Trophoblast cell (in vitro differentiated cells and primary cell): ENCODE results near the gene COL1A2.

ENCODE experiments used
- DNase-seq, 2 donors: peaks; one replicate each; pipeline ENCODE4 v3.0.0-alpha.2; 2016
- H2AFZ ChIP-seq: 2 replicates; pipeline ENCODE4 v1.6.1; 2013; ENCODE audit warnings: low read length, moderate library complexity, mild to moderate bottlenecking; ENCODE audit not compliant: insufficient read depth, poor library complexity
- H2AK5ac ChIP-seq: 2 replicates; pipeline ENCODE4 v1.6.1; 2013; ENCODE audit warnings: mild to moderate bottlenecking, low read length
- H2BK120ac ChIP-seq: 2 replicates; pipeline ENCODE4 v1.6.1; 2013; ENCODE audit warnings: low read length, mild to moderate bottlenecking, moderate library complexity; ENCODE audit not compliant: insufficient read depth, poor library complexity
- H2BK12ac ChIP-seq: 2 replicates; pipeline ENCODE4 v1.6.1; 2013; ENCODE audit warnings: mild to moderate bottlenecking, low read length, moderate library complexity
- H2BK5ac ChIP-seq: 2 replicates; pipeline ENCODE4 v1.6.1; 2013; ENCODE audit warnings: low read length, low read depth, moderate library complexity, mild to moderate bottlenecking; ENCODE audit not compliant: poor library complexity
- H3K14ac ChIP-seq: 2 replicates; pipeline ENCODE4 v1.6.1; 2013; ENCODE audit warnings: mild to moderate bottlenecking, low read length
- H3K18ac ChIP-seq: 2 replicates; pipeline ENCODE4 v1.6.1; 2013; ENCODE audit warnings: mild to moderate bottlenecking, low read length
- H3K23ac ChIP-seq: 2 replicates; pipeline ENCODE4 v1.6.1; 2013; ENCODE audit warnings: low read length
- H3K27ac ChIP-seq: 2 replicates; pipeline ENCODE4 v1.5.1; 2013; ENCODE audit warnings: low read depth, mild to moderate bottlenecking, inconsistent platforms, low read length, moderate library complexity
- H3K27me3 ChIP-seq: 2 replicates; pipeline ENCODE4 v1.6.1; 2013; ENCODE audit warnings: inconsistent platforms, mild to moderate bottlenecking, low read length, moderate library complexity; ENCODE audit not compliant: insufficient read depth
- H3K36me3 ChIP-seq, 2 experiments: 1 replicate in 1 of 2; 2 replicates in 1 of 2; pipeline ENCODE4 v1.6.1; 2013; ENCODE audit warnings: low read length in 2 of 2, mild to moderate bottlenecking in 2 of 2, moderate library complexity in 1 of 2; ENCODE audit not compliant: insufficient read depth in 2 of 2, control insufficient read depth in 1 of 2
- H3K4ac ChIP-seq: 2 replicates; pipeline ENCODE4 v1.6.1; 2013; ENCODE audit warnings: low read depth, mild to moderate bottlenecking, low read length, moderate library complexity
- H3K4me1 ChIP-seq, 2 experiments: 1 replicate in 1 of 2; 2 replicates in 1 of 2; pipeline ENCODE4 v1.6.1; 2013; ENCODE audit warnings: low read length in 2 of 2, mild to moderate bottlenecking in 2 of 2, moderate library complexity in 1 of 2; ENCODE audit not compliant: insufficient read depth in 2 of 2, control insufficient read depth in 1 of 2
- H3K4me2 ChIP-seq: 2 replicates; pipeline ENCODE4 v1.6.1; 2013; ENCODE audit warnings: inconsistent platforms, mild to moderate bottlenecking, low read length, moderate library complexity
- H3K4me3 ChIP-seq: 2 replicates; pipeline ENCODE4 v1.5.1; 2013; ENCODE audit warnings: mild to moderate bottlenecking, low read depth, low read length, inconsistent platforms
- H3K79me1 ChIP-seq: one replicate; pipeline ENCODE4 v1.6.1; 2013; ENCODE audit warnings: low read length
- H3K79me2 ChIP-seq: 2 replicates; pipeline ENCODE4 v1.6.1; 2013; ENCODE audit warnings: low read length, mild to moderate bottlenecking; ENCODE audit not compliant: control insufficient read depth, insufficient read depth, poor library complexity
- H3K9ac ChIP-seq: 2 replicates; pipeline ENCODE4 v1.6.1; 2013; ENCODE audit warnings: mild to moderate bottlenecking, low read length
- H3K9me3 ChIP-seq: 2 replicates; pipeline ENCODE4 v1.6.1; 2013; ENCODE audit warnings: low read depth, mild to moderate bottlenecking, control low read depth, inconsistent platforms, low read length; ENCODE audit not compliant: insufficient read depth
- H4K12ac ChIP-seq: 2 replicates; pipeline ENCODE4 v1.6.1; 2013; ENCODE audit warnings: low read depth, mild to moderate bottlenecking, low read length, moderate library complexity
- H4K8ac ChIP-seq: 2 replicates; pipeline ENCODE4 v1.6.1; 2013; ENCODE audit warnings: low read depth, mild to moderate bottlenecking, low read length, moderate library complexity
- H4K91ac ChIP-seq: one replicate; pipeline ENCODE4 v1.6.1; 2013; ENCODE audit warnings: low read depth, mild to moderate bottlenecking, low read length, moderate library complexity
- WGBS: extraction: QIAGEN DNeasy Blood & Tissue Kit; methylation state at CpG from one replicate; pipeline ENCODE4 v1.1.7; 2013; ENCODE audit warnings: missing lambda C conversion rate; ENCODE audit not compliant: insufficient read length, insufficient coverage; ENCODE audit errors: extremely low coverage; 5-methylcytosine and 5-hydroxymethylcytosine counted together

COL1A2 gene

GRCh38 chr7:94366163-94366562 is 28.5 kb upstream of the COL1A2 start:
- no peak for DNase-seq
- Histone ChIP-seq H2BK12ac (no peak overlapping the region), H3K36me3 (no peaks in the 10 kb centered on the region), H3K27me3 (no peaks in the 10 kb centered on the region), H4K8ac (no peak overlapping the region), H3K27ac (no peak overlapping the region), H3K79me1 (peaks cover 2% of the 10 kb centered on the region), H3K4me3 (no peak overlapping the region), H3K4me1 (peaks cover 0 to 3% of the 10 kb centered on the region in 2 experiments), H2BK120ac (no peak overlapping the region), H2AFZ (no peak overlapping the region), H3K4ac (no peak overlapping the region), H3K14ac (no peak overlapping the region), H3K79me2 (no peaks in the 10 kb centered on the region), H3K4me2 (no peak overlapping the region), H3K9ac (no peak overlapping the region), H3K23ac (no peak overlapping the region), H2BK5ac (no peak overlapping the region), H2AK5ac (no peak overlapping the region), H3K9me3 (no peaks in the 10 kb centered on the region), H3K18ac (no peak overlapping the region), H4K12ac (no peak overlapping the region), H4K91ac (no peak overlapping the region)
- no CpG with 5 or more reads among the region's 3 CpGs for WGBS

GRCh38 chr7:94366832-94367231 is 27.9 kb upstream of the COL1A2 start:
- Histone ChIP-seq H3K14ac (no peak overlapping the region), H3K36me3 (no peaks in the 10 kb centered on the region), H3K27me3 (no peaks in the 10 kb centered on the region), H3K4me3 (no peak overlapping the region), H3K18ac (no peak overlapping the region), H2AFZ (no peak overlapping the region), H3K4ac (no peak overlapping the region), H3K23ac (no peak overlapping the region), H2BK5ac (no peak overlapping the region), H3K4me2 (peak overlapping the region; percentile 27), H3K4me1 (peaks cover 0 to 3% of the 10 kb centered on the region in 2 experiments), H3K9ac (no peak overlapping the region), H3K27ac (no peak overlapping the region), H4K8ac (no peak overlapping the region), H4K12ac (no peak overlapping the region), H4K91ac (no peak overlapping the region), H3K9me3 (no peaks in the 10 kb centered on the region), H2BK120ac (no peak overlapping the region), H2BK12ac (no peak overlapping the region), H2AK5ac (no peak overlapping the region), H3K79me2 (no peaks in the 10 kb centered on the region), H3K79me1 (peaks cover 2% of the 10 kb centered on the region)
- WGBS = no CpG with 5 or more reads among the region's 4 CpGs
- DNase-seq = no peak

GRCh38 chr7:94367949-94368348 is 26.7 kb upstream of the COL1A2 start:
- no CpG with 5 or more reads among the region's 2 CpGs for WGBS

GRCh38 chr7:94368371-94368791 is 26.3 kb upstream of the COL1A2 start:
- H2BK12ac ChIP-seq = no peak overlapping the region
- no peak for DNase-seq
- no peak overlapping the region for H3K9ac ChIP-seq
- H3K79me1 ChIP-seq = peaks cover 2% of the 10 kb centered on the region
- H2BK5ac ChIP-seq = no peak overlapping the region
- H3K23ac ChIP-seq = no peak overlapping the region
- no peaks in the 10 kb centered on the region for H3K79me2 ChIP-seq
- H2AFZ ChIP-seq = no peak overlapping the region
- H2BK120ac ChIP-seq = no peak overlapping the region
- no peaks in the 10 kb centered on the region for H3K9me3 ChIP-seq
- H4K8ac ChIP-seq = no peak overlapping the region
- no CpG with 5 or more reads among the region's 5 CpGs for WGBS
- no peak overlapping the region for H3K27ac ChIP-seq
- peaks cover 0 to 3% of the 10 kb centered on the region in 2 experiments for H3K4me1 ChIP-seq
- no peak overlapping the region for H4K91ac ChIP-seq
- H2AK5ac ChIP-seq = no peak overlapping the region
- no peak overlapping the region for H3K4ac ChIP-seq
- no peak overlapping the region for H3K4me2 ChIP-seq
- H3K36me3 ChIP-seq = no peaks in the 10 kb centered on the region
- no peaks in the 10 kb centered on the region for H3K27me3 ChIP-seq
- H3K14ac ChIP-seq = no peak overlapping the region
- H4K12ac ChIP-seq = no peak overlapping the region
- H3K4me3 ChIP-seq = no peak overlapping the region
- no peak overlapping the region for H3K18ac ChIP-seq

More at GRCh38 chr7:94367949-94368348, 26.7 kb upstream of the COL1A2 start:
- Histone ChIP-seq H3K79me1 (peaks cover 2% of the 10 kb centered on the region), H2BK5ac (no peak overlapping the region), H3K18ac (no peak overlapping the region), H2AK5ac (no peak overlapping the region), H4K12ac (no peak overlapping the region), H3K4ac (no peak overlapping the region), H2AFZ (no peak overlapping the region), H2BK12ac (no peak overlapping the region), H3K9me3 (no peaks in the 10 kb centered on the region), H3K36me3 (no peaks in the 10 kb centered on the region), H3K9ac (no peak overlapping the region), H3K27me3 (no peaks in the 10 kb centered on the region), H3K4me2 (no peak overlapping the region), H3K14ac (no peak overlapping the region), H3K79me2 (no peaks in the 10 kb centered on the region), H3K27ac (no peak overlapping the region), H2BK120ac (no peak overlapping the region), H4K8ac (no peak overlapping the region), H3K4me3 (no peak overlapping the region), H4K91ac (no peak overlapping the region), H3K4me1 (peaks cover 0 to 3% of the 10 kb centered on the region in 2 experiments), H3K23ac (no peak overlapping the region)
- DNase-seq = no peak
